Liver (tissue), 10 donors: ENCODE measurements around the gene ZNF100. TPM values are rescaled to one million over a fixed set of nuclear protein-coding genes. Genes with fewer than 3 reads are reported as not detected.
"Not testable (repeated sequence)": the region's sequence is repeated elsewhere in the genome, so short reads cannot be mapped to it uniquely, and the experiment has no call there.

ENCODE experiments used
- DNase-seq: peaks from one replicate; pipeline ENCODE4 v3.0.0-alpha.2; 2017; ENCODE audit warnings: low spot score
- H3K27ac ChIP-seq, 2 donors: one replicate each; pipeline ENCODE4 v1.7.0; 2013; ENCODE audit warnings: inconsistent platforms in 2 of 2, low read length in 2 of 2, control low read depth in 1 of 2, low read depth in 1 of 2, mild to moderate bottlenecking in 1 of 2
- H3K27me3 ChIP-seq, 4 donors: one replicate each; pipeline versions ENCODE4 v1.6.1 to v1.7.0; 2013; ENCODE audit warnings: low read length in 3 of 4, inconsistent platforms in 1 of 4, mild to moderate bottlenecking in 1 of 4, moderate library complexity in 1 of 4; ENCODE audit not compliant: control insufficient read depth in 4 of 4, insufficient read depth in 4 of 4
- H3K36me3 ChIP-seq, 4 donors: one replicate each; pipeline versions ENCODE4 v1.6.1 to v1.7.0; 2013; ENCODE audit warnings: low read length in 3 of 4, mild to moderate bottlenecking in 3 of 4, low read depth in 1 of 4, moderate library complexity in 1 of 4; ENCODE audit not compliant: control insufficient read depth in 4 of 4, insufficient read depth in 3 of 4
- H3K4me1 ChIP-seq, 4 donors: one replicate each; pipeline versions ENCODE4 v1.6.1 to v1.7.0; 2013; ENCODE audit warnings: low read length in 3 of 4, mild to moderate bottlenecking in 3 of 4, moderate library complexity in 1 of 4; ENCODE audit not compliant: control insufficient read depth in 4 of 4, insufficient read depth in 4 of 4
- H3K4me3 ChIP-seq, 3 donors: one replicate each; pipeline versions ENCODE4 v1.6.1 to v1.7.0; 2013; ENCODE audit warnings: low read length in 3 of 3, control low read depth in 1 of 3, low read depth in 1 of 3, mild to moderate bottlenecking in 1 of 3
- H3K9ac ChIP-seq, 2 donors: one replicate each; pipeline ENCODE4 v1.7.0; 2013; ENCODE audit warnings: low read length in 2 of 2, mild to moderate bottlenecking in 2 of 2, moderate library complexity in 2 of 2, control low read depth in 1 of 2, low read depth in 1 of 2
- H3K9me3 ChIP-seq, 4 donors: one replicate each; pipeline versions ENCODE4 v1.6.1 to v1.7.0; 2013; ENCODE audit warnings: low read length in 3 of 4; ENCODE audit not compliant: control insufficient read depth in 4 of 4
- CTCF ChIP-seq: fragments of 150-350 bp; IDR thresholded peaks from 2 replicates; pipeline ENCODE4 v1.5.1; 2017; ENCODE audit warnings: improper control_type of control experiment, low read depth, low read length; ENCODE audit not compliant: missing input control
- EGR1 ChIP-seq, 2 donors: IDR thresholded peaks; 2 replicates each; pipeline ENCODE4 v1.6.1; 2016 to 2018; ENCODE audit warnings: antibody characterized with exemption in 2 of 2, low read depth in 2 of 2
- FOXA1 ChIP-seq: IDR thresholded peaks from 2 replicates; pipeline ENCODE4 v1.6.1; 2016; ENCODE audit warnings: antibody characterized with exemption
- FOXA2 ChIP-seq: IDR thresholded peaks from 2 replicates; pipeline ENCODE4 v1.6.1; 2016; ENCODE audit warnings: antibody characterized with exemption
- GABPA ChIP-seq, 2 donors: IDR thresholded peaks in 1 of 2; conservative IDR thresholded peaks in 1 of 2; 2 replicates each; pipeline ENCODE4 v1.6.1; 2016; ENCODE audit warnings: antibody characterized with exemption in 2 of 2, mild to moderate bottlenecking in 1 of 2, moderate library complexity in 1 of 2
- HNF4G ChIP-seq: IDR thresholded peaks from 2 replicates; pipeline ENCODE4 v1.6.1; 2016; ENCODE audit warnings: antibody characterized with exemption
- JUND ChIP-seq, 2 donors: IDR thresholded peaks; 2 replicates each; pipeline ENCODE4 v1.6.1; 2016; ENCODE audit warnings: antibody characterized with exemption in 2 of 2
- MAX ChIP-seq: IDR thresholded peaks from 2 replicates; pipeline ENCODE4 v1.6.1; 2016; ENCODE audit warnings: antibody characterized with exemption
- NR2F2 ChIP-seq: IDR thresholded peaks from 2 replicates; pipeline ENCODE4 v1.6.1; 2016; ENCODE audit warnings: antibody characterized with exemption
- RAD21 ChIP-seq, 2 donors: IDR thresholded peaks; 2 replicates each; pipeline ENCODE4 v1.6.1; 2016; ENCODE audit warnings: antibody characterized with exemption in 2 of 2, mild to moderate bottlenecking in 2 of 2
- REST ChIP-seq: IDR thresholded peaks from 2 replicates; pipeline ENCODE4 v1.6.1; 2016; ENCODE audit warnings: antibody characterized with exemption, mild to moderate bottlenecking
- RXRA ChIP-seq, 2 donors: IDR thresholded peaks; 2 replicates each; pipeline ENCODE4 v1.6.1; 2017 to 2018; ENCODE audit warnings: antibody characterized with exemption in 2 of 2, mild to moderate bottlenecking in 1 of 2
- SP1 ChIP-seq: IDR thresholded peaks from 2 replicates; pipeline ENCODE4 v1.6.1; 2018; ENCODE audit warnings: antibody characterized with exemption, mild to moderate bottlenecking
- TAF1 ChIP-seq: conservative IDR thresholded peaks from 2 replicates; pipeline ENCODE4 v1.6.1; 2016; ENCODE audit warnings: antibody characterized with exemption, mild to moderate bottlenecking
- YY1 ChIP-seq: IDR thresholded peaks from 2 replicates; pipeline ENCODE4 v1.6.1; 2016; ENCODE audit warnings: antibody characterized with exemption, mild to moderate bottlenecking
- ZBTB33 ChIP-seq: IDR thresholded peaks from 2 replicates; pipeline ENCODE4 v1.6.1; 2016; ENCODE audit warnings: antibody characterized with exemption
- WGBS: extraction: QIAGEN DNeasy Blood & Tissue Kit; methylation state at CpG from one replicate; pipeline ENCODE4 v1.1.7; 2013; 5-methylcytosine and 5-hydroxymethylcytosine counted together
- polyA plus RNA-seq, 2 donors: library from polyadenylated mRNA; stranded (reverse) in 1 of 2; unstranded in 1 of 2; fragments of 200-250 nt in 1 of 2; fragments of >200 nt in 1 of 2; fragmentation: Nextera tagmentation in 1 of 2; extraction: Ambion mirVana in 1 of 2; gene quantifications; one replicate each; pipeline versions ENCODE4 v1.2.1 to v1.2.3, GENCODE V29; 2013 to 2015
- small RNA-seq: library from RNA; depleted of rRNA; stranded (forward); fragments of <200 nt; gene quantifications from one replicate; pipeline ENCODE3, GENCODE V24; 2014
- total RNA-seq, 2 donors: library from RNA; depleted of rRNA; stranded (reverse); fragments of >200 nt; gene quantifications; one replicate each; pipeline ENCODE4 v1.2.3, GENCODE V29; 2014
- donor health status: healthy.
- donor health status: healthy.
- donor health status: healthy.
- donor health status: healthy.
- donor health status: healthy.

The ZNF100 gene
- total and polyA plus RNA-seq, 4 donors: 0.51 to 6.1 (median 1.4) TPM

- Histone ChIP-seq H3K27ac (no peak overlapping the region), H3K9me3 (peaks cover 0 to 5% (median 1%) of the 10 kb centered on the region in 4 donors), H3K27me3 (no peaks in the 10 kb centered on the region), H3K36me3 (no peaks in the 10 kb centered on the region), H3K9ac (no peak overlapping the region), H3K4me3 (no peak overlapping the region), H3K4me1 (no peaks in the 10 kb centered on the region)
- DNase-seq: no peak
- WGBS: 48% methylated on average over 1 of the region's 1 CpG
- TF ChIP-seq JUND (IDR thresholded peaks at IDR 0.05) (no peak), FOXA1 (no peak), CTCF (no peak), MAX (no peak), NR2F2 (no peak), REST (no peak), TAF1 (no peak), RXRA (IDR thresholded peaks at IDR 0.05) (no peak), EGR1 (IDR thresholded peaks at IDR 0.05; ENCODE audit: low read depth in 2 of 2) (no peak), ZBTB33 (no peak), SP1 (no peak), YY1 (no peak), HNF4G (no peak), RAD21 (IDR thresholded peaks at IDR 0.05) (no peak), FOXA2 (no peak), GABPA (IDR thresholded peaks at IDR 0.05 in 1 of 2, conservative IDR thresholded peaks at IDR 0.05 in 1 of 2) (no peak)
Measured at GRCh38 chr19:21674454-21674853, 92.9 kb downstream of the ZNF100 start.

GRCh38 chr19:21673479-21673878 lies 93.9 kb downstream of the ZNF100 start:
- not testable (repeated sequence) for H3K9ac ChIP-seq, H3K27me3 ChIP-seq, DNase-seq, H3K36me3 ChIP-seq, H3K4me1 ChIP-seq, H3K27ac ChIP-seq, H3K9me3 ChIP-seq, H3K4me3 ChIP-seq
- WGBS: 62% methylated on average over 2 of the region's 2 CpGs

Small RNA genes lying within 50 kb of the gene (small RNA-seq; reads per million reads assigned to genes)
- gene VN1R84P: not detected

Other genes with a start within 250 kb of the ZNF100 start
- gene ZNF43, start 68.6 kb upstream of the ZNF100 start, total RNA-seq: 1 to 10 TPM; 2.0 to 6.9 TPM
- gene ZNF43, start 68.6 kb upstream of the ZNF100 start, polyA plus RNA-seq: 1 to 10 TPM in 1 of 2 donors, under 1 TPM in 1; 0.31 to 1.5 TPM
- gene ZNF208, start 243.4 kb upstream of the ZNF100 start, total RNA-seq: under 1 TPM; 0.25 to 0.28 TPM
- gene ZNF208, start 243.4 kb upstream of the ZNF100 start, polyA plus RNA-seq: under 1 TPM; 0.06 to 0.07 TPM